B cell (primary cell): Measurements from ENCODE around the gene SORL1-AS1.

Experiments
- CTCF ChIP-seq: fragments of 200-600 bp; IDR thresholded peaks from one replicate; pipeline ENCODE4 v1.8.0; 2022; ENCODE audit warnings: antibody characterized with exemption, mild to moderate bottlenecking
- EZH2 ChIP-seq: IDR thresholded peaks from 2 replicates; pipeline ENCODE4 v1.6.1; 2012; ENCODE audit warnings: borderline replicate concordance, low read depth, mild to moderate bottlenecking, moderate library complexity, low read length; ENCODE audit not compliant: insufficient read depth, poor library complexity, severe bottlenecking

GRCh38 chr11:121437686-121438078 is 15.1 kb downstream of the SORL1-AS1 start:
- no peak for TF ChIP-seq CTCF
- no peak for TF ChIP-seq EZH2
